ENCODE measurements around the gene LACTBL1. TPM values are rescaled to one million over a fixed set of nuclear protein-coding genes. Genes with fewer than 3 reads are reported as not detected.
A peak's percentile ranks its signal among the peaks of the same experiment; 100 is the strongest.

LACTBL1 gene
- total RNA-seq, 2 experiments from 2014 or later: not detected

DNA sequence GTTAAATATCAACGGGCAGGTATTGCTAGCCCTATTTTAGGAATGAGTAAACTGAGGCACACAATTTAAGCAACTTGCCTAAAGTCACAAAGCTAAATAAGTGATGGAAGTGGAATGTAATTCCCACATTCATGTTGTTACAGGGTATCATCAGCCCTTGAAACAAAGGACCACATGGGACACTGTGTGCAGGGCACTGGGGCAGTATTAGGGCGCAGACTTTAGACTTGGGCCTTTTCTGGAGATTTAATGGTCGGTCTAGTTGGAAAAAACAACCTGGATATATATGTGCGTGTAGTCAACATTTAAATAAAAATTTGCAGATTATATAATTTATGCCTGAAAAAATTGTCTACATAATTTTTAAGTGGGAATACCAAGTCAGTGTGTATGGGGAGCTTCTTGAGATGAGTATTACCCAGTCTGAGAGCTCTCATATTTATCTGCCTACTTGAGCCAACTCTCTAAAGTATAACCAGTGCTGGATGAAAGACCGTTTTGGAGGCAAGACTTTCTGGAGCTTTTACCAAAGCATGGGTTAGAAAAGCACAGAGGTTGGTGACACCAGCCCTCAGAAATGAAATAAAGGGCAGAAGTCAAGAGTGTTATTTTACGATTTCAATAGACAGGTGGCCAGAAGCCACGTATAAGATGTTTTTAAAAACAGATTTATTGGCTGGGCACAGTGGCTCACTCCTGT lies 48.2 kb upstream of the LACTBL1 start:
- peak; percentile 12 for DNase-seq (ENCODE audit: low spot score)
- no peak for TF ChIP-seq EZH2phosphoT487 (IDR thresholded peaks at IDR 0.05; ENCODE audit: borderline replicate concordance, low read depth, low read length)
- TF ChIP-seq, protein P1, sequence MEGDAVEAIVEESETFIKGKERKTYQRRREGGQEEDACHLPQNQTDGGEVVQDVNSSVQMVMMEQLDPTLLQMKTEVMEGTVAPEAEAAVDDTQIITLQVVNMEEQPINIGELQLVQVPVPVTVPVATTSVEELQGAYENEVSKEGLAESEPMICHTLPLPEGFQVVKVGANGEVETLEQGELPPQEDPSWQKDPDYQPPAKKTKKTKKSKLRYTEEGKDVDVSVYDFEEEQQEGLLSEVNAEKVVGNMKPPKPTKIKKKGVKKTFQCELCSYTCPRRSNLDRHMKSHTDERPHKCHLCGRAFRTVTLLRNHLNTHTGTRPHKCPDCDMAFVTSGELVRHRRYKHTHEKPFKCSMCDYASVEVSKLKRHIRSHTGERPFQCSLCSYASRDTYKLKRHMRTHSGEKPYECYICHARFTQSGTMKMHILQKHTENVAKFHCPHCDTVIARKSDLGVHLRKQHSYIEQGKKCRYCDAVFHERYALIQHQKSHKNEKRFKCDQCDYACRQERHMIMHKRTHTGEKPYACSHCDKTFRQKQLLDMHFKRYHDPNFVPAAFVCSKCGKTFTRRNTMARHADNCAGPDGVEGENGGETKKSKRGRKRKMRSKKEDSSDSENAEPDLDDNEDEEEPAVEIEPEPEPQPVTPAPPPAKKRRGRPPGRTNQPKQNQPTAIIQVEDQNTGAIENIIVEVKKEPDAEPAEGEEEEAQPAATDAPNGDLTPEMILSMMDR (conservative IDR thresholded peaks at IDR 0.05; ENCODE audit: low read length): no peak
- H3K4me2 ChIP-seq (ENCODE audit: low read length): peak overlapping the region; percentile 92
- POLR2A ChIA-PET: interaction anchor here (0.7 to 1.0 kb wide), 2 partner anchors 149 to 162 kb away, joined by 3 to 5 read pairs; no protein-coding TSS in a partner anchor
- peaks cover 21% of the 10 kb centered on the region; the same call in 1 of the 2 replicates for H3K9me3 ChIP-seq (ENCODE audit: low read length)
- H3K36me3 ChIP-seq (ENCODE audit: insufficient read depth, low read length): peaks cover 26% of the 10 kb centered on the region
- intact Hi-C loops (cut with micrococcal nuclease; ENCODE audit: unreplicated experiment): no loop called here
- no peaks in the 10 kb centered on the region for H3K9me2 ChIP-seq (ENCODE audit: insufficient read depth, low read length)
- peaks cover 7% of the 10 kb centered on the region for H3K4me1 ChIP-seq (ENCODE audit: insufficient read depth, low read length, poor library complexity, severe bottlenecking)
- no TSS peak for BruUV-seq (replicated peaks)
- peaks cover 19% of the 10 kb centered on the region for H4K20me1 ChIP-seq (ENCODE audit: insufficient read depth, low read length)
- H3K4me3 ChIP-seq (ENCODE audit: low read depth, low read length, poor library complexity, severe bottlenecking): peak overlapping the region; percentile 91
- H3K27ac ChIP-seq (ENCODE audit: low read depth, low read length, poor library complexity, severe bottlenecking): peak overlapping the region; percentile 76
- CTCF ChIA-PET (ENCODE audit: unreplicated experiment): no interaction called here
- peaks cover 63% of the 10 kb centered on the region for H3K79me2 ChIP-seq (ENCODE audit: insufficient read depth, low read depth, low read length)
- peak overlapping the region; percentile 61; the same call in 1 of the 2 replicates for H2AFZ ChIP-seq (ENCODE audit: low read length)

DNA sequence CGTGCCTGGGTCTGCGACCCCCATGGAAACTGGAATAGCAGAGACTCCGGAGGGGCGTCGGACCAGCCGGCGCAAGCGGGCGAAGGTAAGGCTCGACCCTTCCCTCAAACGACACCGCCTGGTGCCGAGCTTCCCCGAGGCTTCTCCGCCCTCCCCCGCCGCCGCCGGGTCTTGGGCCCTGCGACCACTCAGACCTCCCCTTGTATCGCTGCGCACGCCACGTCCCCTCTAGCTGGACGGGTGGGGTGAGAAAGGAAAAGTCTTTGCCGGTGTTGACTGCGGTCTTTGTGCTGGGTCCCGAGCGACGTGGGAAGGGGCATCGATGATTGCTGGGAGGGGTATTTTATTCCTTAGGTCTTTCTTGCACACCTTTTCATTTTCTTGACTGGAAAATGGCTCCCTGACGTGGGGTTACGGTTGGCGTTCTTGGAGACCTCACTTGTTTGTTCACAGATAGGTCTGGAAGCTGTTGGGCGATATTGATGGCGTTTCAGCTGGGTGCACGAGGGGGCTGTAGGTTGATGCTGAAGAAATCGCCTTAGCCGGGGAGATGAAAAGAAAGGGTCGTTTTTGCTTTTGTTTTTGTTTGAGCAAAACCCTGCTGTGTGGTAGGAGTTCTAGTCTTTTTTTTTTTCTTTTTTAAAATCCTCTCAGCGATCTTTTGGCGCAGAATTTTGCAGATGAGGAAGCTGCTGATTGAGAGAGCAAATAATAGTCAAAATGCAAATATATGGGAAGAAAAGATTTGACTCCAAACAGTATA lies 47.4 kb upstream of the LACTBL1 start:
- H3K79me2 ChIP-seq (ENCODE audit: insufficient read depth, low read depth, low read length): peaks cover 55% of the 10 kb centered on the region
- TSS peak; percentile 72 for BruUV-seq (replicated peaks)
- peaks cover 19% of the 10 kb centered on the region for H4K20me1 ChIP-seq (ENCODE audit: insufficient read depth, low read length)
- CTCF ChIA-PET (ENCODE audit: unreplicated experiment): interaction anchor here (0.6 kb wide), 1 partner anchor 938 kb away, joined by 4 read pairs; no protein-coding TSS in a partner anchor
- H3K4me1 ChIP-seq (ENCODE audit: insufficient read depth, low read length, poor library complexity, severe bottlenecking): peaks cover 7% of the 10 kb centered on the region
- H3K4me2 ChIP-seq (ENCODE audit: low read length): peak overlapping the region; percentile 92
- peak overlapping the region; percentile 91 for H3K4me3 ChIP-seq (ENCODE audit: low read depth, low read length, poor library complexity, severe bottlenecking)
- no peaks in the 10 kb centered on the region for H3K9me2 ChIP-seq (ENCODE audit: insufficient read depth, low read length)
- peak overlapping the region; percentile 61 for H2AFZ ChIP-seq (ENCODE audit: low read length)
- peak overlapping the region; percentile 76 for H3K27ac ChIP-seq (ENCODE audit: low read depth, low read length, poor library complexity, severe bottlenecking)
- H3K36me3 ChIP-seq (ENCODE audit: insufficient read depth, low read length): peaks cover 26% of the 10 kb centered on the region
- TF ChIP-seq EZH2phosphoT487 (IDR thresholded peaks at IDR 0.05; ENCODE audit: borderline replicate concordance, low read depth, low read length): no peak
- TF ChIP-seq, protein P1 (conservative IDR thresholded peaks at IDR 0.05; ENCODE audit: low read length): no peak
- intact Hi-C loops (cut with micrococcal nuclease; ENCODE audit: unreplicated experiment): loop anchor here (5.0 to 10.0 kb wide), 2 partner anchors 462 to 565 kb away; partner anchors contain the start of genes ASAP3 and ZBTB40
- DNase-seq (ENCODE audit: low spot score): peak; percentile 52
- peaks cover 21% of the 10 kb centered on the region; the same call in 1 of the 2 replicates for H3K9me3 ChIP-seq (ENCODE audit: low read length)
- POLR2A ChIA-PET: interaction anchor here (0.7 to 1.0 kb wide), 2 partner anchors 150 to 163 kb away, joined by 3 to 5 read pairs; no protein-coding TSS in a partner anchor
